GM21529 (cell line): ENCODE results near the gene HOXA6.

ENCODE experiments used
- ATAC-seq: cut with Tn5 transposase; IDR thresholded peaks from one replicate; pipeline ENCODE4 v1.9.1; 2021; ENCODE audit not compliant: unreplicated experiment

HOXA6 gene

GRCh38 chr7:27185013-27185853, 37.7 kb upstream of the HOXA6 start, which contains the start of gene HOXA11:
TSS of gene HOXA11 (minus strand) at chr7:27185232. CDS start at chr7:27185144, 88 bp downstream.
- ATAC-seq = no peak

GRCh38 chr7:27184337-27185012, 36.9 kb upstream of the HOXA6 start:
- no peak for ATAC-seq

GRCh38 chr7:27183682-27184336, 36.2 kb upstream of the HOXA6 start:
- ATAC-seq = no peak

GRCh38 chr7:27182861-27183681, 35.5 kb upstream of the HOXA6 start:
- no peak for ATAC-seq

- no peak for ATAC-seq
These were observed 34.8 kb upstream of the HOXA6 start for GRCh38 chr7:27182285-27182841.

GRCh38 chr7:27181795-27182275, 34.3 kb upstream of the HOXA6 start:
- no peak for ATAC-seq

GRCh38 chr7:27180431-27181420, 33.2 kb upstream of the HOXA6 start:
- no peak for ATAC-seq

- no peak for ATAC-seq
These were observed 32.2 kb upstream of the HOXA6 start for GRCh38 chr7:27179503-27180430.

GRCh38 chr7:27179030-27179429, 31.5 kb upstream of the HOXA6 start:
- no peak for ATAC-seq

GRCh38 chr7:27178366-27178765, 30.8 kb upstream of the HOXA6 start:
- ATAC-seq = no peak

GRCh38 chr7:27177795-27178320, 30.3 kb upstream of the HOXA6 start:
- ATAC-seq = no peak

GRCh38 chr7:27176962-27177794, 29.6 kb upstream of the HOXA6 start:
- no peak for ATAC-seq

- no peak for ATAC-seq
These were observed 28.9 kb upstream of the HOXA6 start for GRCh38 chr7:27176524-27176845.

- ATAC-seq = no peak
These were observed 28.3 kb upstream of the HOXA6 start for GRCh38 chr7:27175626-27176523.

- no peak for ATAC-seq
These were observed 27.5 kb upstream of the HOXA6 start for GRCh38 chr7:27174874-27175625.
